GM21367 (cell line): ENCODE results near the gene STXBP6.

Source experiments
- ATAC-seq: cut with Tn5 transposase; IDR thresholded peaks from one replicate; pipeline ENCODE4 v1.9.1; 2021; ENCODE audit not compliant: unreplicated experiment

STXBP6 gene

GRCh38 chr14:24892497-24893051, 157.4 kb downstream of the STXBP6 start:
- no peak for ATAC-seq

- ATAC-seq: no peak
These were observed 157.9 kb downstream of the STXBP6 start for GRCh38 chr14:24891987-24892496.

GRCh38 chr14:24890716-24891115, 159.2 kb downstream of the STXBP6 start:
- ATAC-seq: no peak

- ATAC-seq: no peak
These were observed 160.1 kb downstream of the STXBP6 start for GRCh38 chr14:24889843-24890242.

GRCh38 chr14:24888532-24888931, 161.4 kb downstream of the STXBP6 start:
- ATAC-seq: no peak

GRCh38 chr14:24887623-24888304, 162.2 kb downstream of the STXBP6 start:
- no peak for ATAC-seq

- ATAC-seq: no peak
These were observed 164.5 kb downstream of the STXBP6 start for GRCh38 chr14:24885410-24885913.

- no peak for ATAC-seq
These were observed 166.4 kb downstream of the STXBP6 start for GRCh38 chr14:24883576-24883975.

- no peak for ATAC-seq
These were observed 168.6 kb downstream of the STXBP6 start for GRCh38 chr14:24881116-24881893.

GRCh38 chr14:24880689-24881088, 169.3 kb downstream of the STXBP6 start:
- ATAC-seq: no peak

GRCh38 chr14:24879661-24880386, 170.1 kb downstream of the STXBP6 start:
- no peak for ATAC-seq

- ATAC-seq: no peak
These were observed 173.0 kb downstream of the STXBP6 start for GRCh38 chr14:24876996-24877395.

GRCh38 chr14:24875991-24876878, 173.7 kb downstream of the STXBP6 start:
- ATAC-seq: no peak

GRCh38 chr14:24875203-24875838, 174.6 kb downstream of the STXBP6 start:
- no peak for ATAC-seq

- no peak for ATAC-seq
These were observed 175.3 kb downstream of the STXBP6 start for GRCh38 chr14:24874514-24875202.

- ATAC-seq: no peak
These were observed 176.4 kb downstream of the STXBP6 start for GRCh38 chr14:24873551-24873950.

GRCh38 chr14:24870949-24871701, 178.8 kb downstream of the STXBP6 start:
- ATAC-seq: no peak

- ATAC-seq: no peak
These were observed 181.6 kb downstream of the STXBP6 start for GRCh38 chr14:24868389-24868788.
